GM12878 (cell line): ENCODE results near the gene ENAH.

Source experiments
- BHLHE40 ChIP-seq, 2 experiments: fragments of 450-650 bp in 1 of 2; IDR thresholded peaks; 2 replicates each; pipeline ENCODE4 v1.6.1; 2011 to 2017; ENCODE audit warnings: low read depth in 2 of 2, borderline replicate concordance in 1 of 2, improper control_type of control experiment in 1 of 2, low read length in 1 of 2, mild to moderate bottlenecking in 1 of 2
- MTA3 ChIP-seq: IDR thresholded peaks from 2 replicates; pipeline ENCODE4 v1.6.1; 2012; ENCODE audit warnings: low read length, inconsistent platforms, borderline replicate concordance
- REST ChIP-seq: IDR thresholded peaks from 2 replicates; pipeline ENCODE4 v1.6.1; 2012; ENCODE audit warnings: mild to moderate bottlenecking, low read depth, low read length

- TF ChIP-seq REST (no peak), BHLHE40 (IDR thresholded peaks at IDR 0.05; ENCODE audit: borderline replicate concordance in 1 of 2, low read depth in 2 of 2, low read length in 1 of 2) (no peak), MTA3 (no peak)
Observed at GRCh38 chr1:225559902-225560301, 93.0 kb downstream of the ENAH start.
